GM18508 (cell line): Measurements from ENCODE around the gene TAF3.

Experiments
- ATAC-seq: cut with Tn5 transposase; IDR thresholded peaks from one replicate; pipeline ENCODE4 v1.9.1; 2021; ENCODE audit warnings: moderate number of reproducible peaks; ENCODE audit not compliant: insufficient read depth, unreplicated experiment

TAF3 gene

DNA sequence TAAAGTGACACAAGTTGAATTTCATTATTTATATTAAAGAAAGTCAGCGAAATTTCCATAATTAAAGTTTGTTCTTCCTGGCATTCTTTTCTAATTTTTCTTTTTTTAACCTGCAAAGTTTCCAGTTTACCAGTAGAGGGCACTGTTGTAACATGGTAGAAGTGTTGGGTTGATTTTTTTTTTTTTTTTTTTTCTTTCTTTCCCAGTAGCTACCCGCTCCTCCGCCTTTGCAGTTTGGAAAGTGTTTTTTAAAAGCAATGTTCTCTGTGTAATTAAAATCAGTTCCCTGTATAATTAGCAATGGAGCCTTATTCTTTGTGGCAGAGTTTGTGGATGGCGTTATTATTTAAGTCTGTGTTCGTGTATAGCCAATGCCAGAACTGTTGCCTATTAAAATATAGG is 53.7 kb downstream of the TAF3 start:
- ATAC-seq: no peak

DNA sequence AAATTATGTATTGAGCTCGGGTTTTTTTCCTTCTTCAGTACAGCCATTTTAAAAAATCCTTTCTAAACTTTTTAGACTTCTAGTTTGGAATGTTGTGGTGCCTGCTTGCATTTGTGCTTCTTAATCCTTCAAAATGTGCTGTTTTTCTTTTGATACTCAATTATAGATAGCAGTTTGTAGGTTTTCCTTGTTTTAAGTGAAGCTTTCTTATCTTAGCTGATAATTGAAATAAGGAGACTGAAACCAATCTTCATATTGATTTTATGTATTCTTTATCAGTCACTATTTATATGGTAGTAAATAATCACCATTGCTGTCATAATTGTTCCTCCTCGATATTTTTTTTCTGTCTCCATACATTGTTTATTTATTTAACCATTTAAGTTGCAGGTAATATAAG is 56.6 kb downstream of the TAF3 start:
- ATAC-seq: no peak

GRCh38 chr10:7876541-7877127 is 58.3 kb downstream of the TAF3 start:
- no peak for ATAC-seq

DNA sequence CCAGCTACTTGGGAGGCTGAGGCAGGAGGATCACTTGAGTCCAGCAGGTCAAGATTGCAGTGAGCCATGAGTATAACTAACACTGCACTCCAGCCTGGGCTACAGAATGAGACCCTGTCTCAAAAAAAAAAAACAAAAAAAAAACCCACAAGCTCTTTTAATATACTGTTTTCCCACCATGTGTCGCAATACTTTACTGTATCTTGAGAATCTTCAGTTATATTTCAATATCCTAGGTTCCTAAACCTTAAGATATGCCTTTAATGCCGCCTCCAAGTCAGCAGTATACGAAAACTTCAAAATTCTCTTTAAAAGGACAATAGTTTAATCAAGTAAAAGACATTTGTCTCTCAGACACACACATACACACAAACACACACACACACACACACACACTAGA is 62.8 kb downstream of the TAF3 start:
- no peak for ATAC-seq

DNA sequence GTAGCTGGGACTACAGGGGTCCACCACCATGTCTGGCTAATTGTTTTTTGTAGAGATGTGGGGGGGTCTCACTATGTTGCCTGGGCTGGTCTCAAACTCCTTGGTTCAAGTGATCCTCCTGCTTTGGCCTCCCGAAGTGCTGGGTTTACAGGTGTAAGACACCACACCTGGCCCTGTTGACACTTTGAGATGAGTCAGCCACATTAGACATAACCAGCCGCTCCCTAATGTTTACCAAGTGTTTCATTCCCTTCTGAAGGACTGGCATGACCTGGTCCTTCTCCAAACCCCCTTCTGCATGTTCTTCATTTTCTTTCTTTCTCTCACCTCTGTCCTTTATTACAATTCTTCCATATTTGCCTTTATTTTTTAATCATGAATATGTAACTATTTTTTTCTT is 67.8 kb downstream of the TAF3 start:
- ATAC-seq: no peak

- ATAC-seq: no peak
These were observed 69.0 kb downstream of the TAF3 start for GRCh38 chr10:7887174-7887816.

DNA sequence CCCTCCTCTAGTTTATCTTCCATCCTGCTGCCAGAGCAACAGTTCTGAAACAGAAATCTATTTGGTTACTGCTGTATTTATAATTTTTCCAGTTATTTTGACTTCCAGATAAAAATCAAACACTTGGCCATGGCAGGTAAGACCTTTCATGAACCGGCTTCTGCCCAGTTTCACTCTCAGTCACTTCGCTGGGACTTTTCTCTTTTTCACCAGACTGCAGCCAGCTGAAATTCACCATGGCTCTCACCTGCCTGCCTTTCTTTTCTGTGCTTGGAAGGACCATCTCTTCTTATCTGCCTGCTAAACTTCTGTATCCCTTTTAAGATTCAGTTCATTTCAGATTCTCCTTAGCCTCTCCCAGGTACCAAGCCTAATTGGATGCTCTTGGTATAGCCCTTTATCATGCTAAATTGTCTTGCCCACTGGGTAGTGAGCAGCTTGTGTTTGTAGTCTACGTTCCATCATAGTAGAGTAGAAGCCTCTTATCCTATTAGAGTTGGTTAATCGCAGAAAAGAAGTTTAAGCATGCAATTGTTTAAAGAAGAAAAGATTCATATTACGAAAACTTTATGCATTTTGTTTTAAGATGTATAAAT is 71.7 kb downstream of the TAF3 start:
- peak; percentile 85 for ATAC-seq

GRCh38 chr10:7890781-7891180 is 72.5 kb downstream of the TAF3 start:
- ATAC-seq: no peak

- ATAC-seq: no peak
These were observed 73.3 kb downstream of the TAF3 start for GRCh38 chr10:7891634-7892033.

DNA sequence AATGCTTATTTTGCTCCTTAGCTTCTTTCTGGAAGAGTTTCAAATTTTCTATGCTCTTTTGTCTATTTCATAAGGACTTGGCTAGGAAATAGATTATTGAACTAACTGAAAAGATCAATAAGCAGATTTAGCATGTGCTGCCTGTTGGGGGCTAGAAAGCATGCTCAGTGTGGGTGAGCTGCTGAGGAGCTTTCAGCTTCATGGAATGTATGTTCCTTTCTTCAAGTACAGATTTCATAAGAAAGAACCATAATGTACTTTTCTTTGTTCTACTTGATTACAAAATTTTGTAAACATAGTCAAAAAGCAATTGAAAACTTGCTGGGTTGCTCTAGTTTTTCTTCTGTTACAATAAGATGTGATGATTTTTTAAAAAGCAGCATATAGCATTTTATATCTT is 73.8 kb downstream of the TAF3 start:
- ATAC-seq: no peak

DNA sequence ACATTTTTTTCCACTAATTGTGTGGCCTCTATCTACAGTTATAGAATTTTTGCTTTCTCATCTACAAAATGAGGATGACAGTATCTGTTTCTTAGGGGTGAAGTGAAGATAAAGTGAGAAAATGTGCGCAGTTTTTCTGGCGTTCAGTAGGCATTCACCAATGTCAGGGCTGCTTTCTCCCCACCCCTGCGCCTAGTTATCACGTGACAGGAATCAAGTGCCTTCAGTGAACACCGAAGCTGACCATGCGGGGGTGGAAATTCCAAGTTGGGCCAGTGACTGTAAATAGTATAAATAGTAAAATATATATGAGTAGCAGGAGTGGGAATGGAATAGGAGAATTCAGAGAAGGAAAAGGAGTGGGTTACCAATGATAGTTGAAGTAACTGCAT is 77.4 kb downstream of the TAF3 start:
- no peak for ATAC-seq

DNA sequence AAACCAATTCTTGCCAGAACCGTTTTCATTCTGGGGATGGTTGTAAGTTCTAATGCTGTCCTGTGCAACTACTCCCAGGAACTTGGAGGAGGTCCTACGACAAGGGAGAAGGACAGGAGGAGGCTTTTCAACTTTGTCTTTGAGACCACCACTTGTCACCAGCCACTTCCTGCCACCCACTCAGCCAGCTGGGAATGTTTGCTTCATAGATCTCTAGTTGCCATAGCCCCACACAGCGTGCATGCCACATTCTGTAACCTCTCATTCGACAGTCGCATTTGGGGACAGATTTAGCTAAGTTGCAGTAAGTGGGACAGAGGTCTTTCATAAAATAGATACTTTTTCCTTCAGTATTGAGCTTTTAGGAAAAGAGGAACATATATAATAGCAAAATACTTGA is 78.0 kb downstream of the TAF3 start:
- no peak for ATAC-seq

- ATAC-seq: no peak
These were observed 83.0 kb downstream of the TAF3 start for GRCh38 chr10:7901256-7901655.

GRCh38 chr10:7902413-7902812 is 84.1 kb downstream of the TAF3 start:
- ATAC-seq: no peak

DNA sequence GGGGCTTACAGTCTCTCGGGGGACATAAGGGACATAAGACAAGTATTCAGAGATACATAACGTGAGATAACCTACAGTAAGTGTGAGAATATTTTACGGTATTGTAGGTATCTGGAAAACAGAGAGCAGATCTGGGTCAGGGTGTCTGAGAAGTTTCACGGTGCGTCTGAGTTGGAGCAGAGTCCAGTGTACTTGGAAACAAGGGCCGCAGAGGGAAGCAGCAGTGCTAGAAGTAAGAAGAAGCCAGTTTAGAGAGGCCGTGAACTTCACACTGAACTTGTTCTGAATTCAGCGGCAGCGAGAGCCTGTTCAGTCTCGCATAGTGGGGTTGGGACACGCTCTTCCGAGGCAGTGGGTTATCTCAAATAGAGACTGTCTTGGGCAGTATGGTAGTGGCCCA is 85.5 kb downstream of the TAF3 start:
- ATAC-seq: no peak

GRCh38 chr10:7906128-7906527 is 87.8 kb downstream of the TAF3 start:
- no peak for ATAC-seq

DNA sequence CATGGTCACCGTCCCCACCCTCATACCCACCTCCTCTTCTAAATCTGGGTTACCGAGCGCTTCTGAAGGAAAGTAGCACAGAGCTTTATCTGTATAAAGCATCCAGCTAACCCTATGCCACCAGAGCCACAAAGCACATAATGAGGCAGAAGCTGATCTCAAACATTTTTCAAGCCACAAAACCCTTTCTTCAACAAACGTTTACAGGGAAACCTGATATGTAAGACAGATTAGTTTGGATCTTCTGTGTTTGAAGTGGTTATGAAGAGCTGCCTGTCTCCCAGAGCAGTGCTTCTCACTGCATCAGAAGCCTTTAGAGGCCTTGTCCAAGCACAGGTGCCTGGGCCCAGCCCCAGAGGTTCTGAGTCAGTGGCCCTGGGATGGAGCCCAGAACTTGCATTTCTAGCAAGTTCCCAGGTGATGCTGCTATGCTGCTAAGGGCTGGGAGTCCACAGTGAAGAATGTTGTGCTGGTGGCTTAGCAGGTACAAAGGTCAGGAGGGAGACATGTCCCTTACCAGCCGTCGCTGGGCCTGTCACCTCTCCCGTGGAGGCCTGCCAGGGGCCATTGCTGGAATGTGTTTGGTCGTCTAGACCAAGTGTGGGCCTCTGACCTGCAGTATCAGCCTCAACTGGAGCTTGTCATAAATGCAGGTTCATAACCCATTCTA is 90.4 kb downstream of the TAF3 start:
- no peak for ATAC-seq

- no peak for ATAC-seq
These were observed 95.0 kb downstream of the TAF3 start for GRCh38 chr10:7913126-7913872.

DNA sequence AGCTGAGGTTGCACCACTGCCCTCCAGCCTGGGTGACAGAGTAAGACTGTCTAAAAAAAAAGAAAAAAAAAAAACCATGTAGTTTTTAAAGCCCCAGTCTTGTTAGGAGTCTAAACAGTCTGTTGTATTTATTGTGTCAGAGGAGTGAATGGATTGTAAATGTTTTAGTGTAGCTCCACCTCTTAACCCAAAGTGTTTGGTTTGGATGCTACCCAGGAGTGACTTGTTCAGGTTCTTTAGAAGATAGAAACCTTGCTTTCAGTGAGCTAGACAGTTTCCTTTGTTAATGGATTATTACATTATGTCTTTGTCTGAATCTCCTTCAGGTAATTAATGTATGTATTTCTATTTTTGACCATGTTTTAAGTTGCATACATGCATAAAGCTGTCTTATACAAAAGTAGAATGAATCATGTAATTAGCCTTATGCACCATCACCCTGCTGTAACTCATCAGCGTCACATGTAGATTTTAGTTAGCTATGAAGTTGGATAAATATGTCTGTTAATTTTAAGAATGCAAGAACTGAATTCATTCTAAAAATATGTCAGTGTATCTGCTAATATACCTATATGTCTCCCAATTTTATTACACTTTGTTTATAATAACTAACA is 97.7 kb downstream of the TAF3 start:
- no peak for ATAC-seq

- no peak for ATAC-seq
These were observed 99.4 kb downstream of the TAF3 start for GRCh38 chr10:7917736-7918135.
